HG02973 (cell line): ENCODE data around the gene MRAP.
"Not testable (repeated sequence)": the region's sequence is repeated elsewhere in the genome, so short reads cannot be mapped to it uniquely, and the experiment has no call there.

Source experiments
- ATAC-seq: cut with Tn5 transposase; IDR thresholded peaks from one replicate; pipeline ENCODE4 v1.9.1; 2021; ENCODE audit warnings: moderate library complexity; ENCODE audit not compliant: unreplicated experiment

MRAP gene

GRCh38 chr21:32299695-32300094 is 1.0 kb downstream of the MRAP start:
- no peak for ATAC-seq

GRCh38 chr21:32300117-32300681 is 1.5 kb downstream of the MRAP start:
- ATAC-seq, result no peak

GRCh38 chr21:32301596-32301995 is 2.9 kb downstream of the MRAP start:
- ATAC-seq, result no peak

GRCh38 chr21:32302560-32302959 is 3.9 kb downstream of the MRAP start:
- no peak for ATAC-seq

GRCh38 chr21:32303385-32303784 is 4.7 kb downstream of the MRAP start:
- ATAC-seq, result no peak

- no peak for ATAC-seq
Measured at GRCh38 chr21:32304998-32305397, 6.3 kb downstream of the MRAP start.

- no peak for ATAC-seq
Measured at GRCh38 chr21:32306021-32306780, 7.5 kb downstream of the MRAP start.

- ATAC-seq, result no peak
Measured at GRCh38 chr21:32307706-32308105, 9.1 kb downstream of the MRAP start.

GRCh38 chr21:32308696-32309095 is 10.0 kb downstream of the MRAP start:
- ATAC-seq, result no peak

GRCh38 chr21:32309906-32310460 is 11.3 kb downstream of the MRAP start:
- no peak for ATAC-seq

- ATAC-seq, result not testable (repeated sequence)
Measured at GRCh38 chr21:32310976-32311375, 12.3 kb downstream of the MRAP start.

- no peak for ATAC-seq
Measured at GRCh38 chr21:32311621-32312020, 13.0 kb downstream of the MRAP start.

- ATAC-seq, result no peak
Measured at GRCh38 chr21:32312326-32312725, 13.7 kb downstream of the MRAP start.

GRCh38 chr21:32312976-32313375 is 14.3 kb downstream of the MRAP start:
- no peak for ATAC-seq

- ATAC-seq, result no peak
Measured at GRCh38 chr21:32314806-32315205, 16.2 kb downstream of the MRAP start.

- no peak for ATAC-seq
Measured at GRCh38 chr21:32315511-32316281, 17.0 kb downstream of the MRAP start.

- no peak for ATAC-seq
Measured at GRCh38 chr21:32316361-32317215, 17.9 kb downstream of the MRAP start.

GRCh38 chr21:32317726-32318125 is 19.1 kb downstream of the MRAP start:
- no peak for ATAC-seq

GRCh38 chr21:32319012-32319411 is 20.4 kb downstream of the MRAP start:
- no peak for ATAC-seq

- ATAC-seq, result no peak
Measured at GRCh38 chr21:32320059-32320458, 21.4 kb downstream of the MRAP start.

- ATAC-seq, result no peak
Measured at GRCh38 chr21:32320726-32321125, 22.1 kb downstream of the MRAP start.
